Stimulated activated naive B cell treated with anti-CD40 and anti-IgM and Interleukin-4, amounts not matched to agents 10 μg/mL and 1 μg/mL and 100 μg/mL, for 72 hours (primary cell): ENCODE measurements around the gene ACTA1.

Experiments
- ATAC-seq, 2 donors: fragments of 150-1000 bp; cut with Tn5 transposase; replicated peaks; 2 replicates each; pipeline ENCODE4 v1.10.0; 2021; ENCODE audit warnings: moderate library complexity in 1 of 2
- DNase-seq: peaks from one replicate; pipeline ENCODE4 v3.0.0; 2021
- H3K27ac Mint-ChIP-seq: one replicate; pipeline ENCODE4 v1.8.0; 2022; ENCODE audit warnings: mild to moderate bottlenecking, mixed read lengths
- H3K27me3 Mint-ChIP-seq, 2 donors: one replicate each; pipeline ENCODE4 v1.8.0; 2022; ENCODE audit warnings: mixed read lengths in 2 of 2
- H3K36me3 Mint-ChIP-seq, 2 donors: one replicate each; pipeline ENCODE4 v1.8.0; 2022; ENCODE audit warnings: mixed read lengths in 2 of 2, mild to moderate bottlenecking in 1 of 2
- H3K4me1 Mint-ChIP-seq, 2 donors: one replicate each; pipeline ENCODE4 v1.8.0; 2022; ENCODE audit warnings: mixed read lengths in 2 of 2, mild to moderate bottlenecking in 1 of 2
- H3K4me3 Mint-ChIP-seq, 2 donors: one replicate each; pipeline ENCODE4 v1.8.0; 2022; ENCODE audit warnings: mild to moderate bottlenecking in 2 of 2, mixed read lengths in 2 of 2, moderate library complexity in 1 of 2
- H3K9me3 Mint-ChIP-seq, 2 donors: one replicate each; pipeline ENCODE4 v1.8.0; 2022; ENCODE audit warnings: mixed read lengths in 2 of 2, mild to moderate bottlenecking in 1 of 2

ACTA1 gene

GRCh38 chr1:229456016-229456415, 22.1 kb upstream of the ACTA1 start:
- Mint-ChIP-seq H3K4me1 (peaks cover 2 to 4% of the 10 kb centered on the region in 2 donors), H3K27me3 (no peaks in the 10 kb centered on the region), H3K4me3 (no peak overlapping the region), H3K27ac (peak overlapping the region; percentile 25), H3K36me3 (peaks cover 30 to 47% of the 10 kb centered on the region in 2 donors), H3K9me3 (no peaks in the 10 kb centered on the region)
- no peak for ATAC-seq
- no peak for DNase-seq

DNA sequence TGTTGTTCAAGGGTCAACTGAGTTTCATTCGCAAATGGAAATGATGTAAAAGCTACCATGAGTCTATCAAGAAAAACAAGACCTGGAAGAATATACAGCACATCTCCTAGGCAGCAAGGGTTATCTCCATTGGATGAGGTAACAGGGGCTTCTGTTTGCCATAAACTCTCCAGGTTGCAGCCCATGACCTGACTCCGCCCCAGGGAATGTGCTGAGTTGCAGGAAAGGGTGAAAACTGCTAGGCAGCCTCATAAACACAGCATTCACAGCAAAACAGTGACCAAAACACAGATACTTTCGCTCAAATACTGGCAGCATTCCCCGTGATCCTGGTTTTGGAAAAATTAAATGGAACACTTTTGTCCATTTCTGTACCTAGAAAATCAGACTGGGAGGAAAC, 20.2 kb upstream of the ACTA1 start:
- no peak for DNase-seq
- Mint-ChIP-seq H3K27ac (no peak overlapping the region), H3K9me3 (no peaks in the 10 kb centered on the region), H3K4me3 (no peak overlapping the region), H3K36me3 (peaks cover 20 to 34% of the 10 kb centered on the region in 2 donors), H3K27me3 (no peaks in the 10 kb centered on the region), H3K4me1 (peaks cover 2 to 4% of the 10 kb centered on the region in 2 donors)
- ATAC-seq, result no peak

DNA sequence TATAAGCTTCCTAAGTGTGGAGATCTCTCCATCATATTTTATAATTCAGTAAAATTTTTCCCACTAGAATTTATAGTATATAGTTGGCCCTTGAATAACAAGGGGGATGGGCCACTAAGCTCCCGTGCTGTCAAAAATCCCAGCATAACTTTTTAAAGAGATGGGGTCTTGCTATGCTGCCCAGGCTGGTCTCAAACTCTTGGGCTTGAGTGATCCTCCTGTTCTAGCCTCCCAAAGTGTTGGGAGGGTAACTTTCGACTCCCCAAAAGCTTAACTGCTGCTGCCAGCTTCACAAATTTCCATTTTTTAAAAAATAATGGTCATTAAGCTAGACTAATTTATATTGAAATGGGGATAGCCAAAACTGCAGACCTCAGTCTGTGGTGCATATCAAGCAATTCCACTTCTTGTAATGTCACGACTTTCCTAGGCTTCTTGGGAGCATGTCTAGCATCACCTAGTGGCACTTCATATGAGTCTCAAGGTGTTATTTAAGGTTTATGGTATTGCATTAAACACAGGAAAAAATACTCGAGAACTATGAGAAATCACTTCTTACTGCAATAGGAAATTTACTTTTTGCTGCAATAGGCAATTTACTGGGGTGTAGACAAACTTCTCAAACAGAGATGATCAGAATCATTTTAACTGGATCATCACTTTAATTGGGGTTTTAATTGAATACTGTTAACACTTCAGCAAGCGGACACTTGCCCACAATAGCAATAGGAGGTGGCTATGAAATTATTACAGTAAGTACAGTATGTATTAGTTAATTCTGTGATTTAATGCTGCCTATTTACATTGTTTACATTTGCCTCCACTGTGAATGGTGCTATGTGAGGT, 19.3 kb upstream of the ACTA1 start:
- Mint-ChIP-seq H3K9me3 (no peaks in the 10 kb centered on the region), H3K4me1 (peaks cover 2 to 4% of the 10 kb centered on the region in 2 donors), H3K27ac (no peak overlapping the region), H3K27me3 (no peaks in the 10 kb centered on the region), H3K4me3 (no peak overlapping the region), H3K36me3 (peaks cover 19 to 38% of the 10 kb centered on the region in 2 donors)
- ATAC-seq (no peak), DNase-seq (no peak)

DNA sequence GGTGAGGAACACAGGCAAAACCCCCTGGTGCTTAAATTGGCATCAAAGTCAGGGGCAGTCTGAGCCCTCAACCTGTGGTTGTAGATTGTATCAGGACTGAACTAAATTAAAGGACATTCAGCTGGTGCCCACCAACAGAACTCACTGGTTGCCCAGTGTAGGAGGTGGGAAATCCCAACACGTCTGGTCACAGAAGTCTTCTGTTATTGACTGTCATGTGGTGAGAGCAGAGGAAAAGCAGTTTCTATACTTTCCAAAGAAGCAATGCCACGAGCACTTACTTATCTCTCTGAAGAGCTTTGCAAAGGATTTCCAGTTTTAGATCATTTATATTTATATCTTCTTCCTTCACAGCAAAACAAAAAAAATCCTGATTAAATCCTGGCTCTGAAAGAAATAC, 15.0 kb upstream of the ACTA1 start:
- H3K9me3 Mint-ChIP-seq, result no peaks in the 10 kb centered on the region
- H3K27me3 Mint-ChIP-seq, result no peaks in the 10 kb centered on the region
- H3K4me3 Mint-ChIP-seq, result no peak overlapping the region
- no peak for ATAC-seq
- H3K27ac Mint-ChIP-seq, result no peak overlapping the region
- peaks cover 18 to 40% of the 10 kb centered on the region in 2 donors for H3K36me3 Mint-ChIP-seq
- DNase-seq, result no peak
- no peaks in the 10 kb centered on the region for H3K4me1 Mint-ChIP-seq

DNA sequence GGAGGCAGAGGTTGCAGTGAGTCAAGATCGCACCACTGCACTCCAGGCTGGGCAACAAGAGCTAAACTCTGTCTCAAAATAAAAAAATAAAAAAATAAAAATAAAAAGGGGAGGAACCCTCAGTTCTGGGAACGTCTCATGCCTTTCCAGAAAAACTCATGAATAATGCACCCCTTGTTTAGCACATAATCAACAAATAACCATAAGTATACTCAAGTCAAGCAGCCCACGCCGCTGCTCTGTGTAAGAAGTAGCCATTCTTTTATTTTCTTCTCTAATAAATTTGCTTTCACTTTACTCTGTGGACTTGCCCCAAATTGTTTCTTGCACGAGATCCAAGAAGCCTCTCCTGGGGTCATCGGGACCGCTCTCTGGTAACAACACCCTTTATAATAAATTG, 14.5 kb upstream of the ACTA1 start:
- DNase-seq (no peak), ATAC-seq (no peak)
- no peaks in the 10 kb centered on the region for H3K9me3 Mint-ChIP-seq
- no peaks in the 10 kb centered on the region for H3K4me1 Mint-ChIP-seq
- H3K36me3 Mint-ChIP-seq, result peaks cover 18 to 40% of the 10 kb centered on the region in 2 donors
- H3K27ac Mint-ChIP-seq, result no peak overlapping the region
- no peak overlapping the region for H3K4me3 Mint-ChIP-seq
- H3K27me3 Mint-ChIP-seq, result no peaks in the 10 kb centered on the region

DNA sequence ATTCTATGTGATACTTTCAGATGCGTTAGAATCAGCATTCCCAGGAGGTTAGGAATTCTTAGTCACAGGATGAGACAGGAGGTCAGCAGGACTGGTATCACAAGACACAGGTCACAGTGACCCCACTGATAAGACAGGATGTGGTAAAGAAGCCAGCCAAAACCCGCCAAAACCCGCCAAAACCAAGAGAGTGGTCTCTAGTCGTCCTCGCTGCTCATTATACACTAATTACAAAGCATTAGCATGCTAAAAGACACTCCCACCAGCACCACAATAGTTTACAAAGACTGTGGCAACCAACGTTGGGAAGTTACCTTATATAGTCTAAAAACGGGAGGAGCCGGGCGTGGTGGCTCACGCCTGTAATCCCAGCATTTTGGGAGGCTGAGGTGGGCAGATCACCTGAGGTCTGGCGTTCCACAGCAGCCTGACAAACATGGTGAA, 13.9 kb upstream of the ACTA1 start:
- Mint-ChIP-seq H3K27me3 (no peaks in the 10 kb centered on the region), H3K9me3 (no peaks in the 10 kb centered on the region), H3K4me1 (no peaks in the 10 kb centered on the region), H3K27ac (no peak overlapping the region), H3K36me3 (peaks cover 17 to 40% of the 10 kb centered on the region in 2 donors), H3K4me3 (no peak overlapping the region)
- DNase-seq (no peak), ATAC-seq (no peak)

GRCh38 chr1:229445828-229446227, 11.9 kb upstream of the ACTA1 start:
- ATAC-seq (no peak), DNase-seq (no peak)
- H3K36me3 Mint-ChIP-seq, result peaks cover 21 to 39% of the 10 kb centered on the region in 2 donors

DNA sequence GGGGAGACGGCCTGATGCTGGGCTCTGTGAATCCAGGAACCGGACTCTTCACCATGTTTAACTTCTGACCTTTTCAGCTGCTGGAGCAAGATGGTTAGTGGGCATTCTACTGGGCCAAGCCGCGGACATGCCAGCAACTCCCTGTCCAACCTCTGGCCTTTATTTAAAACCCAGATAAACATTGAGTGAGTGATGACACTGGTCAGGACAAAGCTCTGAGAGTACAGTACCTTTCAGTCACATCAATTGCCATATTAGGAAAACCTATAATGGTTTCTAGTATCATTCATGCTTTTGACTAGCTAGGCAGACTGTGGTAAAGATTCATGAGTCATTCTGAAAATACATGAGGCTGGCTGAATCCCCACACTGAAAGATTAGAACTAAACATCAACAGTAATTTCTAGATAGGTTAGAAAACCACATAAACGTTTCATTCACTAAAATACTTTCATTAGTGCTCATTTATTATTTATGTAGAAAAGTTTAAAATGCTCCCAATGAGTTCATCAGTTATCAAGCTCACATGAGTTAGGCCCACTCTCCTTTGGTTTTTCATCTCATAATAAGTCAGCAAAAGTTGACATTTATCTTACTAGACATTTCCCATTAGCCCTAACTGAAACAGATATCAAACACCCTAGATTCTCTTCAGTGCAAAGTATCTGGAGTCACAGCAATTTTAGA, 7.1 kb upstream of the ACTA1 start:
- Mint-ChIP-seq H3K27ac (peak overlapping the region; percentile 95), H3K9me3 (no peaks in the 10 kb centered on the region), H3K27me3 (peaks cover 0 to 8% of the 10 kb centered on the region in 2 donors), H3K36me3 (peaks cover 31 to 38% of the 10 kb centered on the region in 2 donors), H3K4me1 (peaks cover 13 to 26% of the 10 kb centered on the region in 2 donors), H3K4me3 (peak overlapping the region; percentile 44 to 63)
- peak; percentile 95 for ATAC-seq
- DNase-seq, result peak; percentile 16

More at GRCh38 chr1:229445828-229446227, 11.9 kb upstream of the ACTA1 start:
- Mint-ChIP-seq H3K27me3 (no peaks in the 10 kb centered on the region), H3K9me3 (no peaks in the 10 kb centered on the region), H3K4me3 (no peak overlapping the region), H3K4me1 (peaks cover 4 to 9% of the 10 kb centered on the region in 2 donors), H3K27ac (no peak overlapping the region)

GRCh38 chr1:229438021-229438420, 4.1 kb upstream of the ACTA1 start:
- peaks cover 16 to 33% of the 10 kb centered on the region in 2 donors for H3K4me1 Mint-ChIP-seq
- H3K9me3 Mint-ChIP-seq, result no peaks in the 10 kb centered on the region
- H3K4me3 Mint-ChIP-seq, result no peak overlapping the region
- H3K27me3 Mint-ChIP-seq, result peaks cover 18 to 31% of the 10 kb centered on the region in 2 donors
- no peak for DNase-seq
- H3K36me3 Mint-ChIP-seq, result peaks cover 22 to 25% of the 10 kb centered on the region in 2 donors
- no peak overlapping the region for H3K27ac Mint-ChIP-seq
- no peak for ATAC-seq

GRCh38 chr1:229437443-229437842, 3.5 kb upstream of the ACTA1 start:
- H3K9me3 Mint-ChIP-seq, result no peaks in the 10 kb centered on the region
- H3K36me3 Mint-ChIP-seq, result peaks cover 22 to 25% of the 10 kb centered on the region in 2 donors
- no peak for DNase-seq
- peaks cover 16 to 39% of the 10 kb centered on the region in 2 donors for H3K4me1 Mint-ChIP-seq
- H3K4me3 Mint-ChIP-seq, result no peak overlapping the region
- peaks cover 20 to 36% of the 10 kb centered on the region in 2 donors for H3K27me3 Mint-ChIP-seq
- H3K27ac Mint-ChIP-seq, result no peak overlapping the region
- no peak for ATAC-seq

GRCh38 chr1:229436201-229436600, 2.3 kb upstream of the ACTA1 start:
- H3K27me3 Mint-ChIP-seq, result peaks cover 33 to 49% of the 10 kb centered on the region in 2 donors
- no peak for DNase-seq
- H3K36me3 Mint-ChIP-seq, result peaks cover 21 to 26% of the 10 kb centered on the region in 2 donors
- no peak overlapping the region for H3K27ac Mint-ChIP-seq
- ATAC-seq, result no peak
- H3K9me3 Mint-ChIP-seq, result no peaks in the 10 kb centered on the region
- peaks cover 21 to 47% of the 10 kb centered on the region in 2 donors for H3K4me1 Mint-ChIP-seq
- no peak overlapping the region for H3K4me3 Mint-ChIP-seq

- Mint-ChIP-seq H3K27me3 (peaks cover 46 to 62% of the 10 kb centered on the region in 2 donors), H3K27ac (no peak overlapping the region), H3K9me3 (no peaks in the 10 kb centered on the region), H3K36me3 (peaks cover 15 to 18% of the 10 kb centered on the region in 2 donors), H3K4me3 (peak overlapping the region; percentile 19 to 47), H3K4me1 (peaks cover 16 to 40% of the 10 kb centered on the region in 2 donors)
- no peak for ATAC-seq
- no peak for DNase-seq
Measured at GRCh38 chr1:229434641-229435051, 752 bp upstream of the ACTA1 start.

- peaks cover 11 to 12% of the 10 kb centered on the region in 2 donors for H3K36me3 Mint-ChIP-seq
- H3K27ac Mint-ChIP-seq, result peak overlapping the region; percentile 42
- ATAC-seq (peak in 1 of 2 donors; percentile 17), DNase-seq (no peak)
- peaks cover 48 to 65% of the 10 kb centered on the region in 2 donors for H3K27me3 Mint-ChIP-seq
- H3K4me1 Mint-ChIP-seq, result peaks cover 16 to 35% of the 10 kb centered on the region in 2 donors
- H3K4me3 Mint-ChIP-seq, result peak overlapping the region; percentile 6 to 25
- H3K9me3 Mint-ChIP-seq, result no peaks in the 10 kb centered on the region
Measured at GRCh38 chr1:229433364-229434004, 410 bp downstream of the ACTA1 start.

DNA sequence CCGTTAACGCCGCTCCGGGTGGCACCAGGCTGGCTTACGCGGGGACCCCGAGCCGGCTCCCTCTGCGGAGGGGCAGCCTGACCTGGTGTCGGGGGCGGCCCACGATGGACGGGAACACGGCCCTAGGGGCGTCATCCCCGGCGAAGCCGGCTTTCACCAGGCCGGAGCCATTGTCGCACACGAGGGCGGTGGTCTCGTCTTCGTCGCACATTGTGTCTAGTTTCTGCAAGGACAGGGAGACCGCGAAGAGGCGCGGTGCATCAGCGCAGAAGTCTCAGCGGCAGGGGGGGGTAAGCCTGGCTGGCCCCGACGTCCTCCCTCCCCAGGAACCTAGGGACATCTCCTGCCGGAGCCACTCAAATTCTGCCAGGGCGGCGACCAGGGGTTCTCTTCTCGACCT, 989 bp downstream of the ACTA1 start:
- peak overlapping the region in 1 of 2 donors; percentile 25 for H3K4me3 Mint-ChIP-seq
- ATAC-seq, result no peak
- H3K4me1 Mint-ChIP-seq, result peaks cover 16 to 35% of the 10 kb centered on the region in 2 donors
- peaks cover 54 to 70% of the 10 kb centered on the region in 2 donors for H3K27me3 Mint-ChIP-seq
- peak overlapping the region; percentile 42 for H3K27ac Mint-ChIP-seq
- no peaks in the 10 kb centered on the region for H3K9me3 Mint-ChIP-seq
- H3K36me3 Mint-ChIP-seq, result peaks cover 7 to 9% of the 10 kb centered on the region in 2 donors
- no peak for DNase-seq
